Stimulated activated CD8-positive, alpha-beta memory T cell treated with anti-CD3 and anti-CD28 coated beads, Interleukin-15, amount 100 ng/mL, for 24 hours (primary cell): ENCODE measurements around the gene SKA2.
"Not testable (repeated sequence)": the region's sequence is repeated elsewhere in the genome, so short reads cannot be mapped to it uniquely, and the experiment has no call there.

Experiments used
- DNase-seq: peaks from one replicate; pipeline ENCODE4 v3.0.0-alpha.2; 2020; ENCODE audit warnings: low read depth

The SKA2 gene

GRCh38 chr17:59097876-59098275 lies 57.1 kb downstream of the SKA2 start:
- DNase-seq: no peak

- no peak for DNase-seq
Measured at GRCh38 chr17:59094861-59095530, 60.0 kb downstream of the SKA2 start.

GRCh38 chr17:59093702-59094231 lies 61.2 kb downstream of the SKA2 start:
- no peak for DNase-seq

GRCh38 chr17:59093145-59093701 lies 61.8 kb downstream of the SKA2 start:
- no peak for DNase-seq

GRCh38 chr17:59090593-59090992 lies 64.4 kb downstream of the SKA2 start:
- DNase-seq: not testable (repeated sequence)

GRCh38 chr17:59084154-59084553 lies 70.8 kb downstream of the SKA2 start:
- no peak for DNase-seq

- DNase-seq: no peak
Measured at GRCh38 chr17:59074494-59074893, 80.5 kb downstream of the SKA2 start.

GRCh38 chr17:59073972-59074371 lies 81.0 kb downstream of the SKA2 start:
- DNase-seq: no peak

- no peak for DNase-seq
Measured at GRCh38 chr17:59069856-59070255, 85.1 kb downstream of the SKA2 start.

- DNase-seq: no peak
Measured at GRCh38 chr17:59067756-59068155, 87.2 kb downstream of the SKA2 start.

GRCh38 chr17:59067340-59067739 lies 87.6 kb downstream of the SKA2 start:
- DNase-seq: no peak

GRCh38 chr17:59062509-59062908 lies 92.5 kb downstream of the SKA2 start:
- no peak for DNase-seq
